NOMO-1 (cell line): Measurements from ENCODE around the gene GUCA1A.
"Not testable (repeated sequence)": the region's sequence is repeated elsewhere in the genome, so short reads cannot be mapped to it uniquely, and the experiment has no call there.

Source experiments
- DNase-seq, 2 experiments: peaks; one replicate each; lab custom pipeline; 2025; ENCODE audit not compliant: unreplicated experiment in 2 of 2; lab: John Stamatoyannopoulos, UW

The GUCA1A gene

DNA sequence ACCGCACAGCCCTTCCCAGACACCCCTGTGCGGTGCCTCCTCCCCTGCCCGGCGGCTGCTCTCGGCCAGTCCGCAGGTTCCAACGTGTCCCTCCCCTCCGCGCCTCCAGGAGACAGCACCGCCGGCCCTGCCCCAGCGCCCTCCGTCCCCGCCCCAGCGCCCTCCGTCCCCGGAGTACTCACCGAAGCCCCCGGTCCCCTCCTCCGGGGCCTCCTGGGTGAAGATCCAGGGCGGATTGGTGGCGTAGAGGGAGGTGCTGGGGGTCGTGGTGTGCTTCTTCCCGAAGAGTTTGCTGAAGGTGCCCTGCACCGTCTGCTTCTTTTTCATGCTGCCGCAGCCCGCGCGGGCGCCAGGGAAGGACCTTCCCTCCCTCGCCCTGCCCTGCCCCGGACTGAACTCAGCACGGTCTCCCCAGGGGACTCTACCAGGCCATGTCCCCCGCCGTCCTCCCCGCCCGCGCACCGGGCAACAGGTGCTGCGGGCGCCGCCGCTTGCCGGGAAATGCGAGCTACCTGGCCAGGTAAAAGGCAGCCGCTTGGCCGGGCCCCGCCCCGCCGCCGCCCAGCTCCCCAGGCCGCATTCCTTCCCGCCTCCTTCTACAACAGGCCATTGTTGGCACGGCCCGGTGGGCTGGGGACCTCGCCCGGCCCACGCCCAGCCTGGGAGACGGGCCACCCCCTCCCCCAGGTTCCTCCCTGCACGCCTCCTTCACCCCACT is 30.9 kb upstream of the GUCA1A start, which contains the start of gene C6orf132:
TSS of gene C6orf132 (minus strand) at position 503 of the 718 bp plus-strand sequence. CDS start at position 327, 176 bp downstream.
- no peak for DNase-seq

DNA sequence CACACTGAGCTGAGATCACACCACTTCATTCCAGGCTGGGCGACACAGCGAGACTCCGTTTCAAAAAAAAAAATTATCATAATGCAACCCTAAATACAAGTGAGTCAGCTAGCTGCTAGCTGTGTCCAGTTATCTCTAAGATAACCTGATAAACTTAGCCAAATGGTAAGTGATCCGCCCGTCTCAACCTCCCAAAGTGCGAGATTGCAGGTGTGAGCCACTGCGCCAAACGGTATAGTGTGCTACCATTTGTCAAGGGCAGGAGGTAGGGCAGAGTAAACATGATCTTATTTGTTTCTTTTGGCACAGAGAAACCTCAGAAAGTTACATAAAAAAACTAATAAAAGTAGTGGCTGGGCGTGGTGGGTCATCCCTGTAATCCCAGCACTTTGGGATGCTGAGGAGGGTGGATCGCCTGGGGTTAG is 26.0 kb upstream of the GUCA1A start:
- no peak for DNase-seq

DNA sequence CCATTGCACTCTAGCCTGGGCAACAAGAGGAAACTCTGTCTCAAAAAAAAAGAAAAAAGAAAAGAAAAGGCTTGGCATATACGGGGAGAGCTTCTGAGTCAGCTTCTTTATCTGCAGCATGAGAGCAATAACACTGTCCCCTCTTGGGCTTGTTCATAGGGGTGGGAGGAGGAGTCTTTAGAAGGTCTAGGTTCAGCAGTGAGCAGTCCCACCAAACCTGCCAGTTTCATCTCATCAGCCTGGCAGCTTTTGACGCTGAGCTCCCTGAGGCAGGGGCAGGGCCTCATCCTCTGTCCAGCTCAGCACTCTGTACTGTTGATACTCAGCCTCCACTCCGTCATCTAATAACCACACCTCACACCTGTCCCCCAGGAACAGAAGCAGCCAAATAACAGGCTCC is 25.1 kb upstream of the GUCA1A start:
- DNase-seq, result no peak

DNA sequence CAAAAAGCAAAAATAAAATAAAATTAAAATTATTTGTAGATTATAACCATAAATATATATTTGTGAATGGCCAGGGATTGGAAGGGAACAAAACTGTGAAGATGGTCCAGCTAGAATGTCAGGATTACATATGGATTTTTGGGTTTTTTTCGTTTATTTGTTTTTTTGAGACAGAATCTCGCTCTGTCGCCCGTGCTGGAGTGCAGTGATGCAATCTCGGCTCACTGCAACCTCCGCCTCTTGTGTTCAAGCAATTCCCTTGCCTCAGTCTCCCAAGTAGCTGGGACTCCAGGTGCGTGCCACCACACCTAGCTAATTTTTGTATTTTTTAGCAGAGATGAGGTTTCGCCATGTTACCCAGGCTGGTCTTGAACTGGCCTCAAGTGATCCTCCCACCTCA is 22.9 kb upstream of the GUCA1A start:
- DNase-seq, result no peak

DNA sequence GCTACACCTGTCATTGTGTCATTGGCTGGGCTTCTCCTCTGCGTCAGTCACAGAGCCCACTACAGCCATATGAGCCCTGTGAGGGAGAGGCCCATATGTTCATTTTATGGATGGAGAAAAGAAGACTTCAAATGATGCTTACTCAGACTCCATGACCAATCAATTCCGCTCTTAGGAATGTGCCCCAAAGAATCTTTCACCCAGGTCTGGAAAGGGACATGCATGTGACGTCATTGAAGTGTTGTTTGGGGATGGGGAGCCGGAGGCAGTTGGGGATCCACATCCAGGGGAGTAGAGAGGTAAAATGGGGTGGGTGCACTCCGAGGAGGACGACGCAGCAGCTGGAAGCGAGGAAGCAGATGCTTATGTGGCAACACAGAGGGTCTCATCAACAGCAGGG is 21.1 kb upstream of the GUCA1A start:
- DNase-seq, result no peak

DNA sequence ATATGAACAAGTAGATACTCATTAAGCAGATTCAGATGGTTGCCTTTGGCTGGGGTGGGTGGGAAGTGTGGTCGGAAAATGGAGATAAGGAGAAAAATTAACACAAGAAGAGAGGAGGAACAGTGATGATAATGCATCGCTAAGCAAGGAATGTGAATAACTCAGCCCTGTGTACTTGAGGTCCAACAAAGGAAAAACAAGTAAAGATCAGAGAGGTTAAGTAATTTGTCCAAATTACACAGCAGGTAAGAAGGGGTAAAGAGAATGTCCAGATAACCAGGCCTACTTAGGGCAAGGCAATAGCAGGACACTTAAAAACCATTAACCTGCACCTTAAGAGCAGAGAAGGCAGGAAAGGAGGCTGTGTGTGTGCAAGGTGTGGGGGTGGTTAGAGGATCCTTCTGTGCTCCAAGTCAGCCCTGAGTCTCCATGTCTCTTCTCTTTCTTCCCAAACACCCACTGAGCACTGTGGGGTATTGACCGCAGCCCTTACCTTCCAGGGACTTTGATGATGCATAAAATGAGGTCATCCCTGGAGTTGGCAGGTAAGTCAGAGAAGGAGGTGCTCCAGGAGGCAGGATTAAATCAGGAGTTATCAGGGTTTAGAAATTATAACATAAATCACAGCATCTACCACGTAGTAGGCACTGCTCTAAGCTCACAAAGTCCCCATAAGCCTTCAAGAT is 20.5 kb upstream of the GUCA1A start:
- DNase-seq, result not testable (repeated sequence)

DNA sequence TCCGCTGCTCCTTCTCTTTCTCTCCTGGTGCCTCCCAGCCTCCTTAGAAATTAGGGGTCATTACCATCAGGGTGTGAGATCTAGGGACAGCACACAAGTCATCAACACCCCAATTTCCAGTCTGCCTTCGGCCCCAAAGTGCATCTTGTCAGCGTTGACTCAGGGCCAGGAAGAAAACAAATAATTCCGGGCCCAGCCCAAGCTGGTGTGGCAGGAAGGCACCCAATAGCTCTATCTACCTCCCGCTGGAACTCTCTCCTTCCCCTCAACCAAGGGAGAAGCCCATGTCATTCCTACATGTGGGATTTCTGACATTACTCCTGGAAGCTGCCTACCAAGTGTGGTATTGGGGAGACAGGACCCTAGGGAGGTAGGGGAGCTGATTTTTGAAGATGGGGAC is 19.2 kb upstream of the GUCA1A start:
- DNase-seq, result no peak

DNA sequence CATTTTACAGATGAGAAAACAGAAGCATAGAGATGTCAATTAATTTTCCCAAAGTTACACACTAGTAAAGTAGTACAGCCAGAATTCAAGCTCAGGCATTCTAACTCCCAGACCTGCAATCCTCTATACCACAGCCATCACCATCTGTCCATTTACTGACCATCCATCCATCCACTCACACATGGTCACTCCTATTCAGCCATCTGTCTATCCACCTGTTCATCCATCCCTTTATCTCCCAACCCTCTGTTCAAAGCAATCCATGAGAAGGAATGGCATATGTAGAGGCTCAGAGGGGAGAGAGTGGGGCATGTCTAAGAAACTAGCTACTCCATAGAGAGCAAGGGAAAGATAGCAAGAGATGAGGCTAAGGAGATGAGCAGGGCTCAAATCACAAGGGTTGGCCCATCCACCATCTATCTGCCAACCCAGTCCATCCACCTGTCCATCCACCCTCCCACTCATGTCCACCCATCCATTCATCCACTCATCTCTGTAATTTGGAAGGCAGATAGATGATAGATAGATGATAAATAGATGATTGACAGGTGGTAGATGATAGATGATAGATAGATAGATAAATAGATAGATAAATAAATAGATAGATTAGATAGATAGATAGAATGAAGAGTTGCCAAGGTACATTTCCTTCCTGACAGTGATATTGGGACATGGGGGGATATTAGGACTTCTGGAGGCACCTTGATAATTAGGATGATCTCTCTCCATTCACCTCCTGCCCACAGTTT is 18.5 kb upstream of the GUCA1A start:
- no peak for DNase-seq

DNA sequence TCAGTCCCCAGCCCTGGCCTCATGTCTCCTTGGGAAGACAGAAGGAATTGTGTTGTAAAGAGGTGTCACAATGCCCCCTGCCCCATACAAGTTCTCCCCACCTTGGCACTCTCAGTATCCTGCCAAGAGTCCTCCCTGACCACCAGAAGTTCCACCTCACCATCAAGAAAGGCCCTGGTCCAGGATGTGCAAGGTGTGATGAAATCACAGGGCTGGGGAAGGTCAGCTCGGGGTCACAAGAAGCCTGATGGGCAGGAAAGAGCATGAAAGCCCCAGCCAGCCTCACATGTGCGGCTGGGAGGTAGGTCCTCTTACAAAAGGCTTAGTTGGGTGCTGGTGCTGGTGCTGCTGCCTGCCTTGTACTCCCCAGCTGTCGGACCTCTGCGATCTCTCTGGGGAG is 17.9 kb upstream of the GUCA1A start:
- no peak for DNase-seq

DNA sequence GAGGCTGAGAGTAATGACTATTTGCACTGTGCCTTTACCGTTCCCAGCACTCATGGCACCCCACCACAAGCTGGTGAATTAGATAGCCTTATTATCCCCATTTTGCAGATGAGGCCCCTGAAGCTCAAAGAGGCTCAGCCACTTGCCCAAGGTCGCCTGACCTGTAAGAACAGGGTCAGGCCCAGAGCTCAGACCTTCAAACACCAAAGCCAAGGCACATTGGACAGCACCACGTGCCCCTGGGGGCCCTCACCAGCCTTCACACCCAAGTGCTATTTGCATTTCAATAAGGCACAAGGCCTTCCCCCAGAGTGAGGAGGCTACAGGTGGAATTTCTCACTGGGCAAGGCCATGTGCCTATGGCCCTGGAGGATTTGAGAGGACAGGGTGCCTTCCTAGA is 16.5 kb upstream of the GUCA1A start:
- no peak for DNase-seq

DNA sequence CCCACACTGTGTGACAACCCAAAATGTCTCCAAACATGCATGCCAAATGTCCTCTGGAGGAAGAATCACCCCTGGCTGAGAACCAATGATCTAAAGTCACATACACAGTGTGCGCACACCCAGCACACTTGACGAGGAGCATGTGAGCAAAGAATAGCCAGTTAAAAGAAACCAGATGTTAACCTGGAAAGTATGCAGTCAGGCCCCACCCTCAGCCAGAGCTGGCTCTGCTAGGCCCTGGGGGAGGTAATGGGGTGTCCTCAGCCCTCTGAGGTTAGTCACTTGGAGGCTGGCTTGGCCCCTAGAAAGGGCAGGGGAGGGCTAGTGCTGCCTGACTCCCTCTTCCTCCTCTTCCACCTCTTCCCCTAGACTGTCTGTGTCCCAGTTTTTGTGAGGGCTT is 15.2 kb upstream of the GUCA1A start:
- DNase-seq, result no peak

DNA sequence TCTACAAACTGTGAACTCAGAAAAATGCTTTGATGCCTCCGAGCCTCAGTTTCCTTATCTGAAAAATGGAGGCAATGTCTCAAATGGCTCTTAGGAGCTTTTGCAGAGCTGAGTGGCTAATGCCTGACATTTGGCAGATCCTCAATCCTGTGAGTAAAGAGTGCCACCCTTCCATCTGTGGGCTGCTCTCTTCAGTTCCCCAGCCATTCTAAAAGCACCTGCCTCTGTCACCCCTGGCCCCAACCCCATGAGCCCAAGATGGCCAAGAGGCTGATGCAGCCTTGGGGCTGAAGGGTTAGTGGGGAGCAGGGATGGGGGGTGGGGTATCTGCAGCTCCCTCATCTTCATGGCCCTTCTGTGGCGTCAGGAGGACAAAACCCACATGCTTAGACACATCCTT is 14.5 kb upstream of the GUCA1A start:
- DNase-seq, result no peak

DNA sequence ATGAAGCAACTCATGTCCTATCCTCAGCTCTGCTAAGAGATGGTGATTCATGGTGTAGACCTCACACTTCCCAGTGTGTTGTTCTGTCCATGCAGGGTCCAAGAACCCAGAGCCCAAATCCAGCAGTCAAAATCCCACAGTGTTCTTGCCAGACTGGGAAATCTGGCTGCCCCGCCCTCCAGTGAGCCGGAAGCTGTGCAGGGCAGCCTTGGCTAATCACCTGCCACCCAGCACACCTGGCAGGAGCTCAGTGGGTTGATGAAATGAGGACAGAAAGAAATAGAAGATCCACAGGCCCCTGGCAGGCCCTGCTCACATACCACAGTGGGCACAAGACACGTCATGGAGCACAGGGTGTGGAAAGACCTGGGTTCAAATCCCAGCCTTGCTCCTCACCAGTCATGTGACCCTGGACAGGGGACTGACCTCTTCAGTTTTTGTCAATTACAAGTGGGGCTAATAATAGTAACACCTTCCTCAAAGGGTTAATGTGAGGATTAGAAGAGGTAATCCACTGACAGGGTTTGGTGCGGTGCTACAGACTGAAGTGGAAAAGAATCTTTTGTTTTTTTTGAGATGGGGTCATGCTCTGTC is 13.6 kb upstream of the GUCA1A start:
- DNase-seq, result no peak

DNA sequence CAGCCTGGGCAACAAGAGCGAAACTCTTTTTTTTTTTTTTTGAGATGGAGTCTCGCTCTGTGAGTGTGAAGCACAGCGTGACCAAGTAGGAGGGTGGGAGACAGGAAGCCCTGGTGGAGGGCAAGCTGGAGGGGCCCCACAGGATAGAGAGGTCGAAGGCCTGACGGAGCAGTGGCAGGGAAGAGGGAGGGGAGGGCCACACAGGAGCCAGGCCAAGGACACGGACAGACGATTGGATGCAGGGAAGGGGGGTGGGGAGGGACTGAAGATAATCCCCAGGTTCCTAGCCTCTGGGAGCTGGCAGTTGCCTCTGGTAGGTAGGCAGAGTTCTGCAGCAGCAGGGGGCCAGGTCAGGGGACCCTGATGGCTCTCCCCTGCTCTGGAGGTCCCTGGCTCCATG is 10.8 kb upstream of the GUCA1A start:
- no peak for DNase-seq

DNA sequence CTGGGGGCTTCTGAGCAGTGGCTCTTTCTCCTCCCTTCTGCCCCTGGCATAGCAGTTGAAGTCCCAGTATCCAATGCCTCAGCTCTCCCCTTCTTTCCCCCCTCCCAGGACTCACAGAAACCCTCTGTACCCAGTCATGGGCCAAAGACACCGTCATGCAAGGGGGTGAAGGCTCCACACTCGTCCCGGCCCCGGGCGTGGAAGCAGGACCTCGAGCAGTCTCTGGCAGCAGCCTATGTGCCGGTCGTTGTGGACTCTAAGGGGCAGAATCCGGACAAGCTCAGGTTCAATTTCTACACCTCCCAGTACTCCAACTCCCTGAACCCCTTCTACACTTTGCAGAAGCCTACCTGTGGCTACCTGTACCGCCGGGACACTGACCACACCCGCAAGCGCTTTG is 10.4 kb upstream of the GUCA1A start:
- no peak for DNase-seq

DNA sequence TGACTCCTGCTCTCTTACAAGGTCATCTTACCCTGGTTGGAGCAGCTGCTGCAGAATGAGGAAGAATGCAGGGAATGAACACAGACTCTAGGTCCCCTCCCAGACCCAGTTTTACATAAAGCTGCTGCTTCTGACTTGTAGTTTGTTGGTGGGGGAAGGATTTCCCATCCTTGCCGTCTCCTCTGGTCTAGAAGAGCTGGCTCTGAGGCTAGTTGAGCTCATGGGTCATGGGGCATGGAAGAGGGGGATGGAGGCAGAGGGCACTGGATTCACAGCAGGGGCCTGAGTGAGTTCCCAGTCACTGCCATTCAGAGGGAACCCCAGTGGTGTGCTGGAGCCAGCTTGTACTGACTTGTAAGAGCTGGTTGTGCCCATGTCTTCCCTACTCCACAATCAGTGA is 9.2 kb upstream of the GUCA1A start:
- peak in 1 of 2 experiments; percentile 22 for DNase-seq

DNA sequence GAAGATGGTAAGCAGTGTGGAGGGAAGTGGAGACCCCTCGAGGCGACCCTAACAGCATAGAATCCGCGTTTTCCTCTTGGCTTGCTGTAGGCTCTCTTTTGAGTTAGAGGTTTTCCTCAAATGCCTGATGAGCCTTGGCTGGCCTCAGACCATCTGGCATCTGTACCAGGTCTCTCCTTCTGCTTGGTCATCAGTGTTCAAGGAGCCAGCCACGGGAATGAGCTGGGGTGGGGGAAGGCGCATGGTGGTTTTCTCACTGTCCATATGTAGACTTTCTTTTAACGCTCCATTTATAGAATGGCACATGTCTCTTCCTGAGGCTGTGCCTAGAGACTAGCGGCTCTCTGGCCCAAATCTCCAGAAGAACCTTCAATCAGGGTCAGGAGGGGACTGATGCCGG is 8.1 kb upstream of the GUCA1A start:
- no peak for DNase-seq

DNA sequence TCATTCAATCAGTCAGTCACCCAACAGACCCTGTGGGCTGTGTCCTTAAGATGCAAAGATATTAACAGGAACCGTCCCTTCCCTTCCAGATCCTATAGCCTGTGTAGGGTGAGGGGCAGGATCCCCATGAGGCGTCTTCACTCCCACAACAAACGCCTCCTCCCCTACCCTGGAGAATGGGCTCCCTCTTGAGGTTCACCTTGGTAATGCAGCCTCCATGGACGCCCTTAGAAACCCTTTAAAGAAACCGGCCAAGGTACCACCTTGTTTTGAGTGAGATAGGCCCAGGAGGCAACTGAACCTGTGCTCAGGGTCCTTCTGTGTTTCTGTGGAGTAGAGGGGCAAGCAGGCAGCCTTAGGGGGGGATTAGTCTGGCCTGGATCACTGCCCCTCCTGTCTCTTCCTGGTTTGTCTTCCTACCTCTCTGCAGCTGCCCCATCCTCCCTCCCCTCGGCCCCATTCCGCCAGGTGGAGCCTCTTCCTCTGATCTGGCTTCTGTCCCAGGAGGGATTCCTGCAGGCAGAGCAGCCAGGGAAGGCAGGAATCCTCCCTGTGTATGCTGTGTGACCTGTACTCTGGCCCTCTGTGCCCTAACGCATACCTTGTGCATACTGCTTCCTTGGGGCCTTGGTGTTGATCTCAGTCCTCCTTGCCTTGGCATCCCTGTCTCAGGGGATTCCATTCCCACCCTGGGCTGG is 6.6 kb upstream of the GUCA1A start:
- DNase-seq, result peak; percentile 40 to 44

DNA sequence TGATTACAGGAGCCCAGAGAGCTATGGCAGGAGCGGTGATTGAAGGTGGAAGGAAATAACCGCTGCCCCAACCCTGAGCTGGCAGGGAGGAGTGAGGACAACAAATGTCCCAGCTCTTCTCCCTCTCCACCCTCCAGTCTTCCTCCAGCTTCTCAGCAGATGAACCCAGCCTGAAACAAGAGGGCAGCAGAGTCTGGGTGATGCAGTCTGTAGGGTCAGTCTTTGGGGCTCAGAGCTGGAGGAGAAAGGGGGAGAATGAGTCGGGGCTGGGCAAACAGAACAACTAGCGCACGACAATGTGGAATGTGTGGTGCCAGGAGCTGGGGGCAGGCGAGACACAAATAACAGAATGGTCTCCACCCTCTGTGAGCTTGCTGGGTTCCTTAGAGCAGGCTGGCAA is 4.5 kb upstream of the GUCA1A start:
- DNase-seq, result no peak

DNA sequence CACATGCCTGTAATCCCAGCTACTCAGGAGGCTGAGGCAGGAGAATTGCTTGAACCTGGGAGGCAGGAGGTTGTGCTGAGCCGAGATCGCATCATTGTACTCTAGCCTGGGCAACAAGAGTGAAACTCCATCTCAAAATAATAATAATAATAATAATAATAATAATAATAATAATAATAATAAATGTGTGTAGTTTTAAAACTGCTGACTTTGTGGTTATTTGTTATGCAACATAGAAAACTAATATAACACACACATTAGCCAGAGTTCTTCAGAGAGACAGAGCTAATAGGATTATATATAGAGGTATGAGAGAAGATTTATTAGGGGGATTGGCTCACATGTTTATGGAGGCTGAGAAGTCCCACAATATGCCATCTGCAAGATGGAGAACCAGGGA is 3.4 kb upstream of the GUCA1A start:
- not testable (repeated sequence) for DNase-seq
